ENCODE data around the gene PCK1. TPM values are rescaled to one million over a fixed set of nuclear protein-coding genes. Genes with fewer than 3 reads are reported as not detected.

Gene PCK1
- polyA plus RNA-seq, 3 donors: not detected

DNA sequence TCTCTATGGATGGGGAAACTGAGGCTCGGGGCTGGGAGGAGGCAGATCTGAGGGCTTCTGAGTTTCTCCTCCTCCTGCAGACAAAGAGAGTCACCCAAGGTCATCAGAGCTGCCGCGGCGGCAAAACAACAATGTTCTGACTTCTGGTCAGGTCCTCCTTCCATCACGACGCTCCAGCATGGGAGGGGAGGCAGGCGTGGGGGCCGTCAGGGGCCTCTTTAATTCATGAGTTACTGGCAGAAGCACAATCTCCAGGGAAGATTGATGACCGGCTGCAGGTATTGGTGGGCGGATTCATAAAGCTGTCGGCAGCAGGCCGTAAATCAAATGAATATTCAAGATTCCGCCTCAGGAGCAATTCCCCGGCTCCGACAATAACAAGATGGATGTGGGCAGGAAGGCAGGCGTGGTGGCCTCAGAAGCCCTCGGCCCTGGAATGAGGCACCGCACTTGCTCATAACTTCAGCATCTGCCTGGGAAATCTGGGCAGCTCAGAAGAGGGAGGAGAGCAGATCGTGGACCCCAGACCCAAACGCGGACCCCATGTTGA is 19.1 kb downstream of the PCK1 start:
- Histone ChIP-seq H3K4me1 (ENCODE audit: control insufficient read depth in 1 of 2, insufficient read depth in 2 of 2, low read length in 2 of 2) (peaks cover 26 to 29% of the 10 kb centered on the region in 2 donors), H3K36me3 (replicated peaks in 1 of 2; ENCODE audit: control insufficient read depth in 1 of 2, insufficient read depth in 2 of 2, low read length in 2 of 2) (no peaks in the 10 kb centered on the region), H2AFZ (ENCODE audit: insufficient read depth, low read depth, low read length, poor library complexity, severe bottlenecking) (no peak overlapping the region), H3K4me3 (replicated peaks in 1 of 3; ENCODE audit: low read depth in 2 of 3, low read length in 3 of 3) (no peak overlapping the region), H3K9ac (ENCODE audit: insufficient read depth, low read length, poor library complexity, severe bottlenecking) (no peak overlapping the region), H3K27me3 (ENCODE audit: control insufficient read depth in 2 of 2, insufficient read depth in 2 of 2, low read length in 2 of 2) (peaks cover 3 to 61% of the 10 kb centered on the region in 2 donors), H3K27ac (ENCODE audit: low read depth in 1 of 2, low read length in 2 of 2) (no peak overlapping the region), H3K9me3 (replicated peaks in 1 of 2; ENCODE audit: control insufficient read depth in 1 of 2, insufficient read depth in 1 of 2, low read length in 2 of 2) (peaks cover 0 to 7% of the 10 kb centered on the region in 2 donors), H3K4me2 (replicated peaks; ENCODE audit: extremely low read depth, low read length, poor library complexity, severe bottlenecking) (no peak overlapping the region), H3K79me2 (ENCODE audit: insufficient read depth, low read length) (no peaks in the 10 kb centered on the region), H4K20me1 (ENCODE audit: insufficient read depth, low read length) (no peaks in the 10 kb centered on the region)
- Mint-ChIP-seq H3K9me3 (peaks cover 0 to 10% (median 4%) of the 10 kb centered on the region in 7 donors), H3K4me3 (peak overlapping the region in 1 of 2 donors; percentile 77), H3K27me3 (ENCODE audit: low read depth in 3 of 3) (peaks cover 48 to 65% (median 55%) of the 10 kb centered on the region in 3 donors), H3K36me3 (peaks cover 2 to 4% of the 10 kb centered on the region in 2 donors), H3K27ac (peak overlapping the region in 1 of 7 donors; percentile 55), H3K4me1 (peaks cover 29% of the 10 kb centered on the region)
- WGBS (ENCODE audit: insufficient coverage): 23% methylated on average over 10 of the region's 21 CpGs
- intact Hi-C loops (cut with micrococcal nuclease): no loop called here
- TF ChIP-seq, protein P1, sequence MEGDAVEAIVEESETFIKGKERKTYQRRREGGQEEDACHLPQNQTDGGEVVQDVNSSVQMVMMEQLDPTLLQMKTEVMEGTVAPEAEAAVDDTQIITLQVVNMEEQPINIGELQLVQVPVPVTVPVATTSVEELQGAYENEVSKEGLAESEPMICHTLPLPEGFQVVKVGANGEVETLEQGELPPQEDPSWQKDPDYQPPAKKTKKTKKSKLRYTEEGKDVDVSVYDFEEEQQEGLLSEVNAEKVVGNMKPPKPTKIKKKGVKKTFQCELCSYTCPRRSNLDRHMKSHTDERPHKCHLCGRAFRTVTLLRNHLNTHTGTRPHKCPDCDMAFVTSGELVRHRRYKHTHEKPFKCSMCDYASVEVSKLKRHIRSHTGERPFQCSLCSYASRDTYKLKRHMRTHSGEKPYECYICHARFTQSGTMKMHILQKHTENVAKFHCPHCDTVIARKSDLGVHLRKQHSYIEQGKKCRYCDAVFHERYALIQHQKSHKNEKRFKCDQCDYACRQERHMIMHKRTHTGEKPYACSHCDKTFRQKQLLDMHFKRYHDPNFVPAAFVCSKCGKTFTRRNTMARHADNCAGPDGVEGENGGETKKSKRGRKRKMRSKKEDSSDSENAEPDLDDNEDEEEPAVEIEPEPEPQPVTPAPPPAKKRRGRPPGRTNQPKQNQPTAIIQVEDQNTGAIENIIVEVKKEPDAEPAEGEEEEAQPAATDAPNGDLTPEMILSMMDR (IDR thresholded peaks at IDR 0.05): no peak
- DNase-seq: no peak

DNA sequence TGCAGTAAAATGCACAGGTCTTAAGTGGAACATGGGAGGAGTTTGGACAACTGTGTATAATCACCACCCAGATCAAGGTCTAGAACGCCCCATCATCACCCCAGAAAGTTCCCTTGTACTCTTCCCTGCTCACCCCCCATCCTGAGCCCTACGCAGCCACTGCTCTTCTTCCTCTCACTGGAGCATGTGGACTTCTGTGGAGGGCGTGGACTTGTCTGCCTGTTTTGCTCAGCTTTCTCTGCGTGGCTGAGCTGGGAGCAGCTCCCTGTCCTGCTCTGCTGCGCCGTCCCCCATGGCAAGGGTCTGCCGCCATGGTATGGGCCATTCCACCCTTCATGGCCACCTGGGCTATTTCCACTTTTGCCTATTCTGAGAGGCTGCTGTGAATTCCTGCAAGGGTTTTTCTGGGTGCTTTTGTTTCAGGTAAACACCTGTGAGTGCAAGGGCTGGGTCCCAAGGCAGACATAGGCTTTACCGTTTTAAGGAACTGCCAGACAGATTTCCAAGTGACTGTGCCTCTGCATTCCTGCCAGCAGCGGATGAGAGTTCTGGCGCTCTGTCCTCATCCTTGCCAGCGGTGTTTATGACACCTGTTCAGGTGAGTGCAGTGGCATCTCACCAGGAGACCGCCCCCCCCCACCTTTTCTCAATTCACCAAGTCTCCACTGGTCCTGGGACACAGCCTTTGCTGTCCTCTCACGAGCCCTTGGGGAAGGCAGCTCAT is 19.7 kb downstream of the PCK1 start:
- intact Hi-C loops (cut with micrococcal nuclease): no loop called here
- Mint-ChIP-seq H3K27me3 (ENCODE audit: low read depth in 3 of 3) (peaks cover 48 to 71% (median 57%) of the 10 kb centered on the region in 3 donors), H3K27ac (peak overlapping the region in 2 of 7 donors; percentile 48 to 55), H3K4me1 (peaks cover 29% of the 10 kb centered on the region), H3K4me3 (peak overlapping the region in 1 of 2 donors; percentile 77), H3K36me3 (peaks cover 2 to 4% of the 10 kb centered on the region in 2 donors), H3K9me3 (peaks cover 0 to 10% (median 4%) of the 10 kb centered on the region in 7 donors)
- no peaks in the 10 kb centered on the region for H3K79me2 ChIP-seq (ENCODE audit: insufficient read depth, low read length)
- 76% methylated on average over 12 of the region's 13 CpGs for WGBS (ENCODE audit: insufficient coverage)
- H3K4me2 ChIP-seq (replicated peaks; ENCODE audit: extremely low read depth, low read length, poor library complexity, severe bottlenecking): no peak overlapping the region
- no peak overlapping the region for H3K4me3 ChIP-seq (replicated peaks in 1 of 3; ENCODE audit: low read depth in 2 of 3, low read length in 3 of 3)
- no peaks in the 10 kb centered on the region for H3K36me3 ChIP-seq (replicated peaks in 1 of 2; ENCODE audit: control insufficient read depth in 1 of 2, insufficient read depth in 2 of 2, low read length in 2 of 2)
- TF ChIP-seq, protein P1 (IDR thresholded peaks at IDR 0.05): no peak
- H3K9ac ChIP-seq (ENCODE audit: insufficient read depth, low read length, poor library complexity, severe bottlenecking): no peak overlapping the region
- peaks cover 26 to 29% of the 10 kb centered on the region in 2 donors for H3K4me1 ChIP-seq (ENCODE audit: control insufficient read depth in 1 of 2, insufficient read depth in 2 of 2, low read length in 2 of 2)
- H3K27me3 ChIP-seq (ENCODE audit: control insufficient read depth in 2 of 2, insufficient read depth in 2 of 2, low read length in 2 of 2): peaks cover 3 to 63% of the 10 kb centered on the region in 2 donors
- no peak for DNase-seq
- no peak overlapping the region for H2AFZ ChIP-seq (ENCODE audit: insufficient read depth, low read depth, low read length, poor library complexity, severe bottlenecking)
- H3K27ac ChIP-seq (ENCODE audit: low read depth in 1 of 2, low read length in 2 of 2): no peak overlapping the region
- H4K20me1 ChIP-seq (ENCODE audit: insufficient read depth, low read length): no peaks in the 10 kb centered on the region
- peaks cover 0 to 7% of the 10 kb centered on the region in 2 donors for H3K9me3 ChIP-seq (replicated peaks in 1 of 2; ENCODE audit: control insufficient read depth in 1 of 2, insufficient read depth in 1 of 2, low read length in 2 of 2)

Measured in CD14-positive monocyte (primary cell).